OCI-LY3 (cell line): ENCODE data around the gene LRRC17.

Experiments
- H2AFZ ChIP-seq: fragments of 200-600, 300-600 bp; shearing (Covaris generic); 2 replicates; pipeline ENCODE4 v1.6.0; 2014; ENCODE audit warnings: antibody characterized with exemption, low read depth, low read length
- H3K27ac ChIP-seq: fragments of 200-600, 300-600 bp; sonication (generic); 2 replicates; pipeline ENCODE4 v1.5.1; 2014; ENCODE audit warnings: mild to moderate bottlenecking, low read length, moderate library complexity, mixed read lengths
- H3K27me3 ChIP-seq: fragments of 200-600, 300-600 bp; sonication (generic); 2 replicates; pipeline ENCODE4 v1.6.1; 2014; ENCODE audit warnings: low read depth, low read length, mixed read lengths
- H3K36me3 ChIP-seq: fragments of 200-600, 300-600 bp; sonication (generic); replicated peaks from 2 replicates; pipeline ENCODE3; 2014; ENCODE audit warnings: low read depth, low read length, mixed read lengths
- H3K4me1 ChIP-seq: fragments of 300-600, 200-600 bp; sonication (generic); 2 replicates; pipeline ENCODE4 v1.6.1; 2014; ENCODE audit warnings: low read length, mixed read lengths
- H3K4me2 ChIP-seq: fragments of 200-600, 300-600 bp; sonication (generic); 2 replicates; pipeline ENCODE4 v1.6.1; 2014; ENCODE audit warnings: low read length, mixed read lengths
- H3K4me3 ChIP-seq: fragments of 300-600, 200-600 bp; sonication (generic); 2 replicates; pipeline ENCODE4 v1.5.1; 2014; ENCODE audit warnings: antibody characterized with exemption, mild to moderate bottlenecking, low read length, moderate library complexity
- H3K79me2 ChIP-seq: fragments of 300-600, 200-600 bp; shearing (Covaris generic); 2 replicates; pipeline ENCODE4 v1.6.1; 2014; ENCODE audit warnings: mild to moderate bottlenecking, low read length, mixed read lengths
- H3K9ac ChIP-seq: fragments of 300-600, 200-600 bp; shearing (Covaris generic); 2 replicates; pipeline ENCODE4 v1.6.0; 2014; ENCODE audit warnings: mild to moderate bottlenecking, low read length, moderate library complexity
- H3K9me3 ChIP-seq: fragments of 200-600, 300-600 bp; shearing (Covaris generic); 2 replicates; pipeline ENCODE4 v1.6.1; 2014; ENCODE audit warnings: low read length, mixed read lengths; ENCODE audit not compliant: insufficient read depth
- H4K20me1 ChIP-seq: fragments of 200-600, 300-600 bp; sonication (generic); 2 replicates; pipeline ENCODE4 v1.6.1; 2016; ENCODE audit warnings: low read length, mixed read lengths; ENCODE audit not compliant: insufficient read depth
- EZH2phosphoT487 ChIP-seq: fragments of 200-600 bp; shearing (Covaris generic); IDR thresholded peaks from 2 replicates; pipeline ENCODE4 v1.6.1; 2018; ENCODE audit warnings: antibody characterized with exemption, mixed run types, low read depth
- TF ChIP-seq, protein P1 (sequence below): fragments of 200-600, 300-600 bp; sonication (generic); IDR thresholded peaks from 2 replicates; pipeline ENCODE4 v1.5.1; 2014; ENCODE audit warnings: antibody characterized with exemption, low read length, low read depth

LRRC17 gene

GRCh38 chr7:102914585-102914984, 1.8 kb downstream of the LRRC17 start:
- H2AFZ ChIP-seq: no peak overlapping the region
- H3K4me1 ChIP-seq: no peaks in the 10 kb centered on the region
- no peak overlapping the region for H3K4me2 ChIP-seq
- H3K27me3 ChIP-seq: no peaks in the 10 kb centered on the region
- TF ChIP-seq EZH2phosphoT487: no peak
- TF ChIP-seq, protein P1, sequence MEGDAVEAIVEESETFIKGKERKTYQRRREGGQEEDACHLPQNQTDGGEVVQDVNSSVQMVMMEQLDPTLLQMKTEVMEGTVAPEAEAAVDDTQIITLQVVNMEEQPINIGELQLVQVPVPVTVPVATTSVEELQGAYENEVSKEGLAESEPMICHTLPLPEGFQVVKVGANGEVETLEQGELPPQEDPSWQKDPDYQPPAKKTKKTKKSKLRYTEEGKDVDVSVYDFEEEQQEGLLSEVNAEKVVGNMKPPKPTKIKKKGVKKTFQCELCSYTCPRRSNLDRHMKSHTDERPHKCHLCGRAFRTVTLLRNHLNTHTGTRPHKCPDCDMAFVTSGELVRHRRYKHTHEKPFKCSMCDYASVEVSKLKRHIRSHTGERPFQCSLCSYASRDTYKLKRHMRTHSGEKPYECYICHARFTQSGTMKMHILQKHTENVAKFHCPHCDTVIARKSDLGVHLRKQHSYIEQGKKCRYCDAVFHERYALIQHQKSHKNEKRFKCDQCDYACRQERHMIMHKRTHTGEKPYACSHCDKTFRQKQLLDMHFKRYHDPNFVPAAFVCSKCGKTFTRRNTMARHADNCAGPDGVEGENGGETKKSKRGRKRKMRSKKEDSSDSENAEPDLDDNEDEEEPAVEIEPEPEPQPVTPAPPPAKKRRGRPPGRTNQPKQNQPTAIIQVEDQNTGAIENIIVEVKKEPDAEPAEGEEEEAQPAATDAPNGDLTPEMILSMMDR: no peak
- H3K9me3 ChIP-seq: no peaks in the 10 kb centered on the region
- H3K4me3 ChIP-seq: no peak overlapping the region
- H3K36me3 ChIP-seq: no peaks in the 10 kb centered on the region
- H4K20me1 ChIP-seq: no peaks in the 10 kb centered on the region
- no peak overlapping the region for H3K27ac ChIP-seq
- no peak overlapping the region for H3K9ac ChIP-seq
- H3K79me2 ChIP-seq: no peaks in the 10 kb centered on the region

GRCh38 chr7:102916426-102916825, 3.6 kb downstream of the LRRC17 start:
- no peaks in the 10 kb centered on the region for H3K36me3 ChIP-seq
- H3K79me2 ChIP-seq: no peaks in the 10 kb centered on the region
- H2AFZ ChIP-seq: no peak overlapping the region
- no peaks in the 10 kb centered on the region for H3K9me3 ChIP-seq
- no peak overlapping the region for H3K4me2 ChIP-seq
- TF ChIP-seq, protein P1: no peak
- H3K4me1 ChIP-seq: no peaks in the 10 kb centered on the region
- no peak overlapping the region for H3K9ac ChIP-seq
- no peak overlapping the region for H3K4me3 ChIP-seq
- H3K27me3 ChIP-seq: no peaks in the 10 kb centered on the region
- no peaks in the 10 kb centered on the region for H4K20me1 ChIP-seq
- no peak overlapping the region for H3K27ac ChIP-seq

DNA sequence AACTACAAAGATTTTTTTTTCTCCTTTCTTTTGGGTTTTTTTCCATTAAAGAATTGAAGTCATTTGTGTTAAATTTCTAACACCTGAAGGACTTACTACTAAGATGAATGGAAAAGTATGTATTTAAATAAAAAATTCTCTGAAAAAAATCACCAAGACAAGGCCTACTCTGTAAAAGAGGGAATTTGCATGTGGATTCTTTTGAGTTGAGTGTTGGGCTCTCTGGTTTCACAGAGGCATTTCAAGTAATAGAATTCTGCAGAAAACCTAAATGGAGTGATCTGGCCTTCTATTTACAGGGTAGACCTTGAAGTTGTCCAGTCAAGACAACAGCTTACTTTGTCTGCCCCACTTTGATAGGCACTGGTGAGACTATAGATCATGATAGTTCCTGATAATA, 4.1 kb downstream of the LRRC17 start:
- Histone ChIP-seq H3K79me2 (no peaks in the 10 kb centered on the region), H4K20me1 (no peaks in the 10 kb centered on the region), H3K4me2 (no peak overlapping the region), H3K4me3 (no peak overlapping the region), H3K27ac (no peak overlapping the region), H3K9me3 (no peaks in the 10 kb centered on the region), H2AFZ (no peak overlapping the region), H3K9ac (no peak overlapping the region), H3K27me3 (no peaks in the 10 kb centered on the region), H3K4me1 (no peaks in the 10 kb centered on the region), H3K36me3 (no peaks in the 10 kb centered on the region)
- no peak for TF ChIP-seq EZH2phosphoT487
- TF ChIP-seq, protein P1: no peak

GRCh38 chr7:102917436-102918353, 4.9 kb downstream of the LRRC17 start:
- Histone ChIP-seq H4K20me1 (no peaks in the 10 kb centered on the region), H3K9me3 (no peaks in the 10 kb centered on the region), H3K27me3 (no peaks in the 10 kb centered on the region), H3K4me3 (no peak overlapping the region), H3K79me2 (no peaks in the 10 kb centered on the region), H3K27ac (no peak overlapping the region), H3K9ac (no peak overlapping the region), H2AFZ (no peak overlapping the region), H3K4me1 (no peaks in the 10 kb centered on the region), H3K36me3 (no peaks in the 10 kb centered on the region), H3K4me2 (no peak overlapping the region)
- TF ChIP-seq EZH2phosphoT487: no peak
- TF ChIP-seq, protein P1: peak; percentile 47
